Activated CD4-positive, alpha-beta T cell treated with anti-CD3 and anti-CD28 coated beads for 24 hours (primary cell): ENCODE data around the gene ATXN1.

Experiments
- DNase-seq, 2 donors: peaks; one replicate each; pipeline ENCODE4 v3.0.0-alpha.2; 2020; ENCODE audit warnings: low read depth in 2 of 2

The ATXN1 gene

GRCh38 chr6:16673011-16673797 lies 88.1 kb downstream of the ATXN1 start:
- no peak for DNase-seq

GRCh38 chr6:16671302-16672289 lies 89.7 kb downstream of the ATXN1 start:
- no peak for DNase-seq

GRCh38 chr6:16670617-16671051 lies 90.6 kb downstream of the ATXN1 start:
- DNase-seq: no peak

- DNase-seq: no peak
These were observed 91.1 kb downstream of the ATXN1 start for GRCh38 chr6:16670183-16670582.

- DNase-seq: peak; percentile 48 to 50
These were observed 92.0 kb downstream of the ATXN1 start for GRCh38 chr6:16669227-16669626.

GRCh38 chr6:16667509-16667908 lies 93.8 kb downstream of the ATXN1 start:
- DNase-seq: no peak

GRCh38 chr6:16665992-16666391 lies 95.3 kb downstream of the ATXN1 start:
- no peak for DNase-seq

- DNase-seq: no peak
These were observed 96.1 kb downstream of the ATXN1 start for GRCh38 chr6:16665182-16665581.

GRCh38 chr6:16663901-16664300 lies 97.4 kb downstream of the ATXN1 start:
- DNase-seq: no peak

- DNase-seq: no peak
These were observed 101.1 kb downstream of the ATXN1 start for GRCh38 chr6:16660157-16660497.

GRCh38 chr6:16659466-16660156 lies 101.6 kb downstream of the ATXN1 start:
- no peak for DNase-seq

GRCh38 chr6:16658348-16659034 lies 102.8 kb downstream of the ATXN1 start:
- no peak for DNase-seq

- no peak for DNase-seq
These were observed 103.5 kb downstream of the ATXN1 start for GRCh38 chr6:16657768-16658167.

- DNase-seq: no peak
These were observed 104.8 kb downstream of the ATXN1 start for GRCh38 chr6:16656451-16656850.

GRCh38 chr6:16654701-16655100 lies 106.6 kb downstream of the ATXN1 start:
- no peak for DNase-seq

GRCh38 chr6:16653226-16653625 lies 108.0 kb downstream of the ATXN1 start:
- no peak for DNase-seq

GRCh38 chr6:16651871-16652270 lies 109.4 kb downstream of the ATXN1 start:
- no peak for DNase-seq

GRCh38 chr6:16649890-16650289 lies 111.4 kb downstream of the ATXN1 start:
- DNase-seq: no peak

GRCh38 chr6:16649241-16649640 lies 112.0 kb downstream of the ATXN1 start:
- DNase-seq: no peak

- DNase-seq: no peak
These were observed 113.3 kb downstream of the ATXN1 start for GRCh38 chr6:16648003-16648402.

- no peak for DNase-seq
These were observed 113.8 kb downstream of the ATXN1 start for GRCh38 chr6:16647422-16647821.
